GM21717 (cell line): Measurements from ENCODE around the gene GFOD2.

Source experiments
- ATAC-seq: cut with Tn5 transposase; IDR thresholded peaks from one replicate; pipeline ENCODE4 v1.9.1; 2021; ENCODE audit warnings: mild to moderate bottlenecking, moderate library complexity; ENCODE audit not compliant: unreplicated experiment

Gene GFOD2

GRCh38 chr16:67673712-67674580, 45.2 kb downstream of the GFOD2 start:
- no peak for ATAC-seq

GRCh38 chr16:67672739-67673662, 46.1 kb downstream of the GFOD2 start:
- no peak for ATAC-seq

- no peak for ATAC-seq
These were observed 46.8 kb downstream of the GFOD2 start for GRCh38 chr16:67672306-67672705.

- no peak for ATAC-seq
These were observed 49.5 kb downstream of the GFOD2 start for GRCh38 chr16:67669499-67670101.

GRCh38 chr16:67668495-67669157, 50.5 kb downstream of the GFOD2 start:
- no peak for ATAC-seq

GRCh38 chr16:67667817-67668494, 51.2 kb downstream of the GFOD2 start:
- ATAC-seq, result peak; percentile 64

- no peak for ATAC-seq
These were observed 51.7 kb downstream of the GFOD2 start for GRCh38 chr16:67667453-67667816.

- peak; percentile 60 for ATAC-seq
These were observed 52.3 kb downstream of the GFOD2 start, which contains the start of the genes C16orf86 and ENKD1 for GRCh38 chr16:67666559-67667452. Gene C16orf86 (plus strand): TSS chr16:67666814. CDS start chr16:67666971, 157 bp downstream. Gene ENKD1 (minus strand): TSS chr16:67666750. CDS start chr16:67666442, 308 bp downstream.

- peak; percentile 13 for ATAC-seq
These were observed 53.0 kb downstream of the GFOD2 start for GRCh38 chr16:67666032-67666551.

GRCh38 chr16:67665598-67665997, 53.5 kb downstream of the GFOD2 start:
- no peak for ATAC-seq

GRCh38 chr16:67664871-67665270, 54.2 kb downstream of the GFOD2 start:
- no peak for ATAC-seq

GRCh38 chr16:67664258-67664657, 54.9 kb downstream of the GFOD2 start:
- no peak for ATAC-seq

- no peak for ATAC-seq
These were observed 55.3 kb downstream of the GFOD2 start for GRCh38 chr16:67663877-67664222.

- no peak for ATAC-seq
These were observed 55.8 kb downstream of the GFOD2 start for GRCh38 chr16:67663151-67663876.

- no peak for ATAC-seq
These were observed 56.5 kb downstream of the GFOD2 start for GRCh38 chr16:67662653-67663010.

GRCh38 chr16:67661886-67662652, 57.0 kb downstream of the GFOD2 start:
- no peak for ATAC-seq

- ATAC-seq, result no peak
These were observed 57.9 kb downstream of the GFOD2 start for GRCh38 chr16:67661101-67661761.
